ENCODE results near the gene PRAMEF14.
"Not testable (repeated sequence)": the region's sequence is repeated elsewhere in the genome, so short reads cannot be mapped to it uniquely, and the experiment has no call there.

The PRAMEF14 gene
- total RNA-seq = 0 to 0.04 reads per million in 2 donors

DNA sequence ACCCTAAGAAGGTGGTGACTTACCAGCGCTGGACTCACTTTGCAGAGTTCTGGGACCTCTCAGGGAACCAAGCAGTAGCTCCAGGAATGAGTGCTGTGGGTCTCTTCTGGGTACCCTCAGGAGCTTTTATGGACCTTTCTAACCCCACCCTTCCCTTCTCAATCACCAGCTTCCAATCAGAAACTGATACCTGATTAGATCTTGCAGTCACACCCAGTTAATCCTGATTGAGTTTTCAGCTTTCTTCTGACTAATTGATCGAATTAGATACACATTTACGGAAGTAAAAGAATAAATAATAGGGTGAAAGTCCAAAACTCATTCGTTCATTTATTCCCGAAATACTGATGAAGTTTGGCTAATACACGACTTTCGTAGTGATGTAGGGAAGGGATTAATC lies at the start of gene PRAMEF14:
Gene PRAMEF14, minus strand, starts transcription at position 101 of the 400 bp plus-strand sequence. CDS start 1,820 bp downstream, outside the sequence.
- not testable (repeated sequence) for DNase-seq

DNA sequence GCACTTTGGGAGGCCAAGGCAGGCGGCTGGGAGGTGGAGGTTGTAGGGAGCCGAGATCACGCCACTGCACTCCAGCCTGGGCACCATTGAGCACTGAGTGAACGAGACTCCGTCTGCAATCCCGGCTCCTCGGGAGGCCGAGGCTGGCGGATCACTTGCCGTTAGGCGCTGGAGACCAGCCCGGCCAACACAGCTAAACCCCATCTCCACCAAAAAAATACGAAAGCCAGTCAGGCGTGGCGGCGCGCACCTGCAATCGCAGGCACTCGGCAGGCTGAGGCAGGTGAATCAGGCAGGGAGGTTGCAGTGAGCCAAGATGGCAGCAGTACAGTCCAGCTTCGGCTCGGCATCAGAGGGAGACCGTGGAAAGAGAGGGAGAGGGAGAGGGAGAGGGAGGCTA lies 48.4 kb upstream of the PRAMEF14 start:
- not testable (repeated sequence) for DNase-seq

- DNase-seq = not testable (repeated sequence)
These were observed 47.8 kb upstream of the PRAMEF14 start for GRCh38 chr1:13394761-13395160.

GRCh38 chr1:13393004-13393403 lies 46.1 kb upstream of the PRAMEF14 start:
- not testable (repeated sequence) for DNase-seq

DNA sequence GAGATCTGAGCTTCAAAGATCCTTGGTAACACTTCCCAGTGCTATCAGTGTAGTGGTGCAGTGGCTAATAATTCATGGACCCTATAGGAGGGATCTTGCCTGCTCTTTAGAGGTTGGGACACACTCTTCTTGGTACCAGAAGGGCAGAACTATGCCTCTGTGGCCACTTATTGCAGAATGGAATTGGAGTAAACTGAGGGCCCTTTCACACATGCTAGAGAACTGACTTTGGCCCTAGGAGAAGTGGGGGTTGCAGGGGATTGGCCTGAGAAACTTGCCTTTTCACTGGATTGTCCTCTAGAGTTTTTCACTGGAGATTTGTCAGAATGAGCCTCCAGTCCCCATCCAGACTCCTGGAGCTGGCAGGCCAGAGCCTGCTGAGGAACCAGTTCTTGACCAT lies 42.4 kb upstream of the PRAMEF14 start, which contains the start of gene PRAMEF17:
Gene PRAMEF17, plus strand, starts transcription at position 301 of the 400 bp plus-strand sequence. Its CDS starts 26 bp downstream, at position 327.
- DNase-seq = not testable (repeated sequence)

GRCh38 chr1:13380380-13380779 lies 33.4 kb upstream of the PRAMEF14 start:
- not testable (repeated sequence) for DNase-seq

DNA sequence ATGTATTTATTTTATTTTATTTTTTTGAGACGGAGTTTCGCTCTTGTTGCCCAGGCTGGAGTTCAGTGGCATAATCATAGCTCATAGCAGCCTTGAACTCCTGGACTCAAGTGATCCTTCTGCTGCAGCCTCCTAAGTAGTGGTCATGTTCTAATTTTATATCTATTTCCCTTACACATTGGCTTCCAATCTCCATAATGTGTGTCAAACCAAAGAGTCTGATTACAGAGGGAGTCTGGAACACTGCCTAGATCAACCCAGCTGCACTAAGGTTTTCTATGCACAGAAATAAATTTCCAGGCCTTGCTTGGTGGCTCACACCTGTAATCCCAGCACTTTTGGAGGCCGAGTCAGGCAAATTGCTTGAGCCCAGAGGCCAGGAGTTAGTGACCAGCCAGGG lies 32.0 kb upstream of the PRAMEF14 start:
- DNase-seq = not testable (repeated sequence)

DNA sequence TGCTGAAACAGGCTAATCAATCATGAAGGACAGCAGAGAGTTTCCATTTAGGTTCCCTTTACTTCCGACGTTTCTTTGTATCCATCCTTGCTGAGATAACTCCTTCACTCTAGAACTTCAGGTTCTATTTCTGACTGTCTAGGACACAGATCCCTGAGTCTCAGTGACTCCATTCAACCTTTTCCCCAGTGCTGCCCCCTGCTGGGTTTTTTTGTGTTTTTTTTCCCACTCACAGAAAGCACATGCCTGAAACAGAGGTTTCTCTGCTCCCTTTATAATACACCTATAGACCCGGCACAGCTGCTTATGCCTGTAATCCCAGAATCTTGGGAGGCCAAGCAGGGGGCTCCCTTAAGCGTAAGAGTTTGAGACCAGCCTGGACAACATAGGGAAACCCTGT lies 21.6 kb upstream of the PRAMEF14 start:
- DNase-seq = not testable (repeated sequence)

DNA sequence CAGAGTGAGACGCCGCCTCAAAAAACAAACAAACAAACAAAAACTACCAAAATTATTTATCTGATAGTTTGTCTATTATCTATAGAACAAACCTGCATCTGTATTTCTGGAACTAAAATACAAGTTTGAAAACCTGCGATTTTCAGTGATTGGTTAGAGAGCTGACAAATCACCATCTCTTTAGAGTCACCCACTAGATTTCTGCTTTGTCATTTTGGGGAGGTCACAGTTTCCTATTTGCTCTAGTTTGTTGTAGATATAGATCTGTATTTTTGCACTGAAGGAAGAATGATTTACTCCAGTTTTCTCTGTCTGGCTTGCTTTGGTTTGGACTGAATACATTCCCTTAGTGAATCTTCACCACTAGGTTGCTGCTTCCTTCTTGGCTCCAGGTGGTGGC lies 19.6 kb upstream of the PRAMEF14 start:
- DNase-seq = not testable (repeated sequence)

DNA sequence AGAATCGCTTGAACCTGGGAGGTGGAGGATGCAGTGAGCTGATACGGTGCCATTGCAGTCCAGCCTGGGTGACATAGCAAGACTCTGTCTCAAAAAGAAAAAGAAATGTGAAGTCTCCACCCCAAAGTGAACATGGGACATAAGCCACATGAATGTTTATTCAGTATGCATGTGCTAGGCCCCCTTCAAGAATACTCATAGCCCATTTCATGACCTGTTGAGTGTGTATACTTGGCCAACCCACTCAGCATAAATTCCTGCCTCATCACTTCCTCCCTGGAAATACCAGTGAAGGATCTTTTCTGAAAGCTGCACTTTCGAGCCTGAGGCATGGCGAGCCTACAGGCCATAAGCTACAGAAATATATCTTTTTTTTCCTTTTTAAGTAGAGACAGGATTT lies 18.0 kb upstream of the PRAMEF14 start:
- DNase-seq = not testable (repeated sequence)

- not testable (repeated sequence) for DNase-seq
These were observed 15.4 kb upstream of the PRAMEF14 start for GRCh38 chr1:13362364-13362763.

- not testable (repeated sequence) for DNase-seq
These were observed 9.8 kb upstream of the PRAMEF14 start for GRCh38 chr1:13356774-13357173.

DNA sequence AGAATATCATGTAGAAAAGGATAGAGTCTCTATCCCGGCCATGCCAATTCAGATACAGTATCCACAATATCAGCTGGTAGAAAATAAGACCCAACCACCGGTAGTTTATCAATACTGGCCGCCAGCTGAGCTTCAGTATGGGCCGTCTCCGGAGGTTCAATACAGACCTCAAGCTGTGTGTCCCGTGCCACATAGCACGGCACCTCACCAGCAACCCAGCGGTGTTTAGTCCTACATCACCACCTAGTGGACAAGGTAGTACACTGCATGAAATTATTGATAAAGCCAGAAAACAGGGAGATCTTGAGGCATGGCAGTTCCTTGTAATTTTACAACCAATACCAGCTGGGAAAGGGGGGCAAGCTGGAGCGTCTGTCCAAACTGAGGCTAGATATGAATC lies 7.5 kb upstream of the PRAMEF14 start:
- DNase-seq = not testable (repeated sequence)

DNA sequence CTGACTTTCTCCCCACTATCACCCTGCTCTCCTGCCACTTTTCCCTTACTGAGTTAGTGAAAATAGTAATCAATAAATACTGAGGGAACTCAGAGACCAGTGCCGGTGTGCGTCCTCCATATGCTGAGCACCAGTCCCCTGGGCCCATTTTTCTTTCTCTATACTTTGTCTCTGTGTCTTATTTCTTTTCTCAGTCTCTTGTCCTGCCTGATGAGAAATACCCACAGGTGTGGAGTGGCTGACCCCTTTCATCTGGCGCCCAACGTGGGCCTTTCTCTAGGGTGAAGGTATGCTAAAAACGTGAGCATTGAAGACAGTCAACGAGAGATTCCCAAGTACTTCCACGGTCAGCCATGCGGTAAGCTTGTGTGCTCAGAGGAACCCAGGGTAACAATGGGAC lies 6.5 kb upstream of the PRAMEF14 start:
- not testable (repeated sequence) for DNase-seq

GRCh38 chr1:13342496-13342895 lies 4.4 kb downstream of the PRAMEF14 start:
- DNase-seq = not testable (repeated sequence)

GRCh38 chr1:13315281-13315680 lies 31.7 kb downstream of the PRAMEF14 start, which contains the start of gene PRAMEF15:
TSS of gene PRAMEF15 (plus strand) at chr1:13315581. CDS start at chr1:13318408, 2,827 bp downstream.
- DNase-seq = not testable (repeated sequence)

- DNase-seq = not testable (repeated sequence)
These were observed 43.7 kb downstream of the PRAMEF14 start, which contains the start of gene PRAMEF33 for GRCh38 chr1:13303239-13303638. TSS of gene PRAMEF33 (plus strand) at chr1:13303539. CDS start at chr1:13305955, 2,416 bp downstream.

DNA sequence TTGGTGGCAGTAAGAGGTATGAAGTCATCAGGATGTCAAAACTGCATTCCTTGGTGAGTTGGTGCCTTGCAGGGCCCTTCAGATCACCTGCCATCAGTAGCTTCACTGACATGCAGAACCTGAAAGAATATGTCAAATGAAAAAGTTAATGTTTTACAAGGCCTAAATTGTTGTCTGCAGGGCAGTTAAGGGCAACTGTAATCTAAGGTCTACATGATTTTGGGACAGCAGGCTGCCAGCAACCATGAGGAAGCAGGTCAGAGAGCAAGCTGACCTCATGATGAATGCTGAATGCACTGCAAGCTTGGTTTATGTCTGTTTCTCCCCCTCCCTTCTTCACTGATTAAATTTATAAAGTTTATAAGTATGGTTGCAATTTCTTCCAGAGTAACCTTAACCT lies 44.7 kb downstream of the PRAMEF14 start:
- not testable (repeated sequence) for DNase-seq

DNA sequence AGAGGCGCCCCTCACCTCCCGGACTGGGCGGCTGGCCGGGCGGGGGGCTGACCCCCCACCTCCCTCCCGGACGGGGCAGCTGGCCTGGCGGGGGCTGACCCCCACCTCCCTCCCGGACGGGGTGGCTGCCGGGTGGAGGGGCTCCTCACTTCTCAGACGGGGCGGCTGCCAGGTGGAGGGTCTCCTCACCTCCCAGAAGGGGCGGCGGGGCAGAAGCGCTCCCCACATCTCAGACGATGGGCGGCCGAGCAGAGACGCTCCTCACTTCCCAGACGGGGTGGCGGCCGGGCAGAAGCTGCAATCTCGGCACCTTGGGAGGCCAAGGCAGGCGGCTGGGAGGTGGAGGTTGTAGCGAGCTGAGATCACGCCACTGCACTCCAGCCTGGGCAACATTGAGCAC lies 48.2 kb downstream of the PRAMEF14 start:
- DNase-seq = not testable (repeated sequence)

- not testable (repeated sequence) for DNase-seq
These were observed 49.6 kb downstream of the PRAMEF14 start for GRCh38 chr1:13297216-13297931.
